ENCODE measurements around the gene TBC1D7.

- TF ChIP-seq, protein P1, sequence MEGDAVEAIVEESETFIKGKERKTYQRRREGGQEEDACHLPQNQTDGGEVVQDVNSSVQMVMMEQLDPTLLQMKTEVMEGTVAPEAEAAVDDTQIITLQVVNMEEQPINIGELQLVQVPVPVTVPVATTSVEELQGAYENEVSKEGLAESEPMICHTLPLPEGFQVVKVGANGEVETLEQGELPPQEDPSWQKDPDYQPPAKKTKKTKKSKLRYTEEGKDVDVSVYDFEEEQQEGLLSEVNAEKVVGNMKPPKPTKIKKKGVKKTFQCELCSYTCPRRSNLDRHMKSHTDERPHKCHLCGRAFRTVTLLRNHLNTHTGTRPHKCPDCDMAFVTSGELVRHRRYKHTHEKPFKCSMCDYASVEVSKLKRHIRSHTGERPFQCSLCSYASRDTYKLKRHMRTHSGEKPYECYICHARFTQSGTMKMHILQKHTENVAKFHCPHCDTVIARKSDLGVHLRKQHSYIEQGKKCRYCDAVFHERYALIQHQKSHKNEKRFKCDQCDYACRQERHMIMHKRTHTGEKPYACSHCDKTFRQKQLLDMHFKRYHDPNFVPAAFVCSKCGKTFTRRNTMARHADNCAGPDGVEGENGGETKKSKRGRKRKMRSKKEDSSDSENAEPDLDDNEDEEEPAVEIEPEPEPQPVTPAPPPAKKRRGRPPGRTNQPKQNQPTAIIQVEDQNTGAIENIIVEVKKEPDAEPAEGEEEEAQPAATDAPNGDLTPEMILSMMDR (IDR thresholded peaks at IDR 0.05; ENCODE audit: poor library complexity, severe bottlenecking), result no peak
- TF ChIP-seq, protein P2, sequence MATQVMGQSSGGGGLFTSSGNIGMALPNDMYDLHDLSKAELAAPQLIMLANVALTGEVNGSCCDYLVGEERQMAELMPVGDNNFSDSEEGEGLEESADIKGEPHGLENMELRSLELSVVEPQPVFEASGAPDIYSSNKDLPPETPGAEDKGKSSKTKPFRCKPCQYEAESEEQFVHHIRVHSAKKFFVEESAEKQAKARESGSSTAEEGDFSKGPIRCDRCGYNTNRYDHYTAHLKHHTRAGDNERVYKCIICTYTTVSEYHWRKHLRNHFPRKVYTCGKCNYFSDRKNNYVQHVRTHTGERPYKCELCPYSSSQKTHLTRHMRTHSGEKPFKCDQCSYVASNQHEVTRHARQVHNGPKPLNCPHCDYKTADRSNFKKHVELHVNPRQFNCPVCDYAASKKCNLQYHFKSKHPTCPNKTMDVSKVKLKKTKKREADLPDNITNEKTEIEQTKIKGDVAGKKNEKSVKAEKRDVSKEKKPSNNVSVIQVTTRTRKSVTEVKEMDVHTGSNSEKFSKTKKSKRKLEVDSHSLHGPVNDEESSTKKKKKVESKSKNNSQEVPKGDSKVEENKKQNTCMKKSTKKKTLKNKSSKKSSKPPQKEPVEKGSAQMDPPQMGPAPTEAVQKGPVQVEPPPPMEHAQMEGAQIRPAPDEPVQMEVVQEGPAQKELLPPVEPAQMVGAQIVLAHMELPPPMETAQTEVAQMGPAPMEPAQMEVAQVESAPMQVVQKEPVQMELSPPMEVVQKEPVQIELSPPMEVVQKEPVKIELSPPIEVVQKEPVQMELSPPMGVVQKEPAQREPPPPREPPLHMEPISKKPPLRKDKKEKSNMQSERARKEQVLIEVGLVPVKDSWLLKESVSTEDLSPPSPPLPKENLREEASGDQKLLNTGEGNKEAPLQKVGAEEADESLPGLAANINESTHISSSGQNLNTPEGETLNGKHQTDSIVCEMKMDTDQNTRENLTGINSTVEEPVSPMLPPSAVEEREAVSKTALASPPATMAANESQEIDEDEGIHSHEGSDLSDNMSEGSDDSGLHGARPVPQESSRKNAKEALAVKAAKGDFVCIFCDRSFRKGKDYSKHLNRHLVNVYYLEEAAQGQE (IDR thresholded peaks at IDR 0.05; ENCODE audit: borderline replicate concordance), result no peak
- TF ChIP-seq MXI1 (conservative IDR thresholded peaks at IDR 0.05; ENCODE audit: poor library complexity, severe bottlenecking), result no peak
- TF ChIP-seq RAD21 (conservative IDR thresholded peaks at IDR 0.05), result no peak
- no peak for TF ChIP-seq TAF1 (IDR thresholded peaks at IDR 0.05; ENCODE audit: low read depth)
- TF ChIP-seq POLR2AphosphoS5 (IDR thresholded peaks at IDR 0.05), result no peak
- TF ChIP-seq SMC3 (conservative IDR thresholded peaks at IDR 0.05; ENCODE audit: poor library complexity), result no peak
- TF ChIP-seq EP300 (conservative IDR thresholded peaks at IDR 0.05; ENCODE audit: poor library complexity, severe bottlenecking), result no peak
Measured at GRCh38 chr6:13261464-13261994, 66.8 kb downstream of the TBC1D7 start.
